GM23338 (cell line): ENCODE data around the gene CTBP2. TPM values are rescaled to one million over a fixed set of nuclear protein-coding genes. Genes with fewer than 3 reads are reported as not detected.

ENCODE experiments used
- ATAC-seq: fragments of 200-7000 bp; cut with Tn5 transposase; 3 replicates; pipeline ENCODE4 v1.9.1; 2020
- DNase-seq: peaks from one replicate; pipeline ENCODE4 v3.0.0-alpha.2; 2015; ENCODE audit warnings: low spot score
- H2AFZ ChIP-seq: fragments of 200-600 bp; sonication (generic); 2 replicates; pipeline ENCODE4 v1.8.0; 2016; ENCODE audit warnings: antibody characterized with exemption, mild to moderate bottlenecking, moderate library complexity
- H3F3A ChIP-seq: fragments of 200-600 bp; sonication (generic); replicated peaks from 2 replicates; pipeline ENCODE4 v1.8.0; 2017; ENCODE audit warnings: antibody characterized with exemption, mixed run types, low read depth
- H3K27ac ChIP-seq: fragments of 200-600 bp; sonication (generic); 2 replicates; pipeline ENCODE4 v1.6.1; 2016; ENCODE audit warnings: low read depth
- H3K27me3 ChIP-seq: fragments of 200-600 bp; sonication (generic); 2 replicates; pipeline ENCODE4 v1.8.0; 2016; ENCODE audit warnings: mild to moderate bottlenecking, mixed run types, moderate library complexity; ENCODE audit not compliant: insufficient read depth
- H3K36me3 ChIP-seq: fragments of 200-600 bp; sonication (generic); 2 replicates; pipeline ENCODE4 v1.8.0; 2016; ENCODE audit warnings: mild to moderate bottlenecking; ENCODE audit not compliant: insufficient read depth
- H3K4me1 ChIP-seq: fragments of 200-600 bp; sonication (generic); 2 replicates; pipeline ENCODE4 v1.8.0; 2016; ENCODE audit warnings: mild to moderate bottlenecking, moderate library complexity; ENCODE audit not compliant: insufficient read depth
- H3K4me2 ChIP-seq: fragments of 200-600 bp; sonication (generic); 2 replicates; pipeline ENCODE4 v1.7.1; 2017; ENCODE audit warnings: mixed run types
- H3K4me3 ChIP-seq: fragments of 200-600 bp; sonication (generic); 2 replicates; pipeline ENCODE4 v1.6.1; 2016; ENCODE audit warnings: mixed run types
- H3K79me2 ChIP-seq: fragments of 200-600 bp; sonication (generic); replicated peaks from 2 replicates; pipeline ENCODE4 v1.8.0; 2017; ENCODE audit warnings: mild to moderate bottlenecking; ENCODE audit not compliant: insufficient read depth
- H3K9me2 ChIP-seq: fragments of 200-600 bp; sonication (generic); 2 replicates; pipeline ENCODE4 v1.8.0; 2017; ENCODE audit not compliant: insufficient read depth
- H4K20me1 ChIP-seq: fragments of 200-600 bp; sonication (generic); replicated peaks from 2 replicates; pipeline ENCODE4 v1.8.0; 2017; ENCODE audit warnings: mild to moderate bottlenecking; ENCODE audit not compliant: insufficient read depth
- H3K27ac Mint-ChIP-seq: 2 replicates; pipeline ENCODE4 v1.8.0; 2020; ENCODE audit warnings: inconsistent platforms, mild to moderate bottlenecking, moderate library complexity, mixed read lengths
- H3K27me3 Mint-ChIP-seq: 3 replicates; pipeline ENCODE4 v1.8.0; 2022; ENCODE audit warnings: low read depth, mild to moderate bottlenecking, moderate library complexity, mixed read lengths, inconsistent platforms; ENCODE audit not compliant: insufficient read depth, poor library complexity
- H3K36me3 Mint-ChIP-seq: 3 replicates; pipeline ENCODE4 v1.8.0; 2021; ENCODE audit warnings: low read depth, mild to moderate bottlenecking, inconsistent platforms, moderate library complexity, mixed read lengths
- H3K4me1 Mint-ChIP-seq: 3 replicates; pipeline ENCODE4 v1.8.0; 2020; ENCODE audit warnings: mild to moderate bottlenecking, inconsistent platforms, mixed read lengths
- H3K4me3 Mint-ChIP-seq: 3 replicates; pipeline ENCODE4 v1.8.0; 2021; ENCODE audit warnings: moderate library complexity, mild to moderate bottlenecking, inconsistent platforms, mixed read lengths
- H3K9me3 Mint-ChIP-seq: 3 replicates; pipeline ENCODE4 v1.8.0; 2020; ENCODE audit warnings: moderate library complexity, mild to moderate bottlenecking, inconsistent platforms, mixed read lengths
- CREB1 ChIP-seq: fragments of 250-450 bp; sonication (Bioruptor Pico); IDR thresholded peaks from 2 replicates; pipeline ENCODE4 v1.5.0; 2020; ENCODE audit warnings: low read depth, mild to moderate bottlenecking, moderate library complexity
- EZH2 ChIP-seq: fragments of 200-600 bp; sonication (generic); IDR thresholded peaks from one replicate; pipeline ENCODE4 v1.8.0; 2017; ENCODE audit warnings: antibody characterized with exemption, mild to moderate bottlenecking, low read depth; ENCODE audit not compliant: unreplicated experiment
- EZH2phosphoT487 ChIP-seq: fragments of 200-600 bp; sonication (generic); IDR thresholded peaks from one replicate; pipeline ENCODE4 v1.8.1; 2018; ENCODE audit warnings: antibody characterized with exemption; ENCODE audit not compliant: unreplicated experiment
- JUNB ChIP-seq: IDR thresholded peaks from one replicate; pipeline ENCODE4 v1.6.1; 2016; ENCODE audit warnings: antibody characterized with exemption; ENCODE audit not compliant: unreplicated experiment
- NANOG ChIP-seq: IDR thresholded peaks from 2 replicates; pipeline ENCODE4 v1.6.1; 2016; ENCODE audit warnings: antibody characterized with exemption, borderline replicate concordance
- POLR2AphosphoS5 ChIP-seq: IDR thresholded peaks from 2 replicates; pipeline ENCODE4 v1.6.1; 2016; ENCODE audit warnings: antibody characterized with exemption, low read depth
- REST ChIP-seq: IDR thresholded peaks from one replicate; pipeline ENCODE4 v1.6.1; 2018; ENCODE audit warnings: antibody characterized with exemption; ENCODE audit not compliant: unreplicated experiment
- STAT1 ChIP-seq: IDR thresholded peaks from one replicate; pipeline ENCODE4 v1.6.1; 2016; ENCODE audit warnings: antibody characterized with exemption; ENCODE audit not compliant: unreplicated experiment
- ZNF114 ChIP-seq: fragments of 250-450 bp; sonication (Bioruptor Pico); IDR thresholded peaks from 2 replicates; pipeline ENCODE4 v1.5.0; 2020; ENCODE audit warnings: mild to moderate bottlenecking, moderate library complexity
- ZNF331 ChIP-seq: fragments of 250-450 bp; sonication (Bioruptor Pico); IDR thresholded peaks from 2 replicates; pipeline ENCODE4 v1.5.0; 2020; ENCODE audit warnings: low read depth, mild to moderate bottlenecking, moderate library complexity
- ZNF462 ChIP-seq: fragments of 250-450 bp; sonication (Bioruptor Pico); IDR thresholded peaks from 2 replicates; pipeline ENCODE4 v1.5.0; 2020; ENCODE audit warnings: mild to moderate bottlenecking, moderate library complexity
- polyA plus RNA-seq: library from polyadenylated mRNA; unstranded; fragments of >200 nt; fragmentation: Nextera tagmentation; extraction: Ambion mirVana; gene quantifications from 2 replicates; pipeline ENCODE4 v1.2.1, GENCODE V29; 2016
- total RNA-seq: library from RNA; depleted of rRNA; stranded (reverse); fragments of >200 nt; shearing (Covaris generic); gene quantifications from 2 replicates; pipeline ENCODE4 v1.2.3, GENCODE V29; 2014

CTBP2 gene
- total and polyA plus RNA-seq, 2 experiments from 2014 or later: 133 to 265 TPM

- TF ChIP-seq REST: no peak
- TF ChIP-seq EZH2phosphoT487: no peak
- TF ChIP-seq JUNB: no peak
Observed at GRCh38 chr10:125080984-125081383, 79.4 kb downstream of the CTBP2 start (continued).

GRCh38 chr10:125080296-125080695 lies 80.1 kb downstream of the CTBP2 start:
- Mint-ChIP-seq H3K36me3 (peaks cover 86% of the 10 kb centered on the region), H3K4me1 (peaks cover 84% of the 10 kb centered on the region), H3K27me3 (peaks cover 32% of the 10 kb centered on the region), H3K9me3 (no peaks in the 10 kb centered on the region), H3K4me3 (no peak overlapping the region), H3K27ac (0 out of 2 replicates have a peak overlapping the region, but pooled peaks have one; percentile 10)
- peaks cover 12% of the 10 kb centered on the region for H3K36me3 ChIP-seq
- ATAC-seq (no peak), DNase-seq (no peak)
- peaks cover 100% of the 10 kb centered on the region for H3K79me2 ChIP-seq
- H2AFZ ChIP-seq: no peak overlapping the region
- peaks cover 9% of the 10 kb centered on the region; the same call in 1 of the 2 replicates for H3K4me1 ChIP-seq
- H3F3A ChIP-seq: peaks cover 4% of the 10 kb centered on the region; the same call in 1 of the 2 replicates
- no peak overlapping the region for H3K4me2 ChIP-seq
- no peaks in the 10 kb centered on the region for H3K27me3 ChIP-seq
- no peak overlapping the region for H3K27ac ChIP-seq
- peaks cover 94% of the 10 kb centered on the region for H4K20me1 ChIP-seq
- H3K4me3 ChIP-seq: no peak overlapping the region
- H3K9me2 ChIP-seq: no peaks in the 10 kb centered on the region
- no peak for TF ChIP-seq EZH2phosphoT487
- no peak for TF ChIP-seq ZNF331
- no peak for TF ChIP-seq REST
- TF ChIP-seq ZNF462 (CRISPR knock-in tag): no peak
- TF ChIP-seq POLR2AphosphoS5: no peak
- TF ChIP-seq NANOG: no peak
- TF ChIP-seq STAT1: no peak
- no peak for TF ChIP-seq JUNB
- TF ChIP-seq EZH2: no peak
- no peak for TF ChIP-seq ZNF114 (CRISPR knock-in tag)
- no peak for TF ChIP-seq CREB1 (CRISPR knock-in tag)
